Esophagus squamous epithelium (tissue), 4 donors: ENCODE results near the gene CFAP20DC.

ENCODE experiments used
- POLR2A ChIP-seq, 4 donors: fragments of 450-650 bp; IDR thresholded peaks; one replicate each; pipeline ENCODE4 v1.6.1; 2017; ENCODE audit warnings: antibody characterized with exemption in 4 of 4, mild to moderate bottlenecking in 4 of 4, moderate library complexity in 3 of 4
- TF ChIP-seq, protein P1 (sequence below), 6 experiments: fragments of 450-650 bp in 4 of 6; fragments of 200-600 bp in 2 of 6; sonication (generic) in 2 of 6; IDR thresholded peaks; one replicate each; pipeline ENCODE4 v1.5.1; 2016 to 2019; ENCODE audit warnings: antibody characterized with exemption in 6 of 6, mild to moderate bottlenecking in 4 of 6, moderate library complexity in 4 of 6

DNA sequence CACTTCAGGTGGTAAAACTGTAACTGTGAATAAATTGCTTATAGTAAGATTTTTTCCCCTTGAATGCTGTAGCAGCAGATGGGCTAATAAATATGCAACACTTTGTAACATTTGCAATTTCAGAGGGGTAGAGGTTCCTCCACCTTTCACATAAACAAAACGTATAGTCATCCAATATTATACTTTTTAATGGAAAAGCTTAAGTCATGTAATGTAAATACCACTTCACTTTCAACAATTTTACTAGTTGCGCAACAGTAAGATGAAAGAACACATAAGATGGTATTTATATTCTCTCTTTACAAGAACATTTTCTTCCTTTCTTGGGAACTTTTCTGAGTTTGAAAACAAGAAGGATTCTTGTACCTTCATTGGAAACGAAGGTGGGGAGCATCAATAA is 326.7 kb downstream of the CFAP20DC start:
- TF ChIP-seq, protein P1, sequence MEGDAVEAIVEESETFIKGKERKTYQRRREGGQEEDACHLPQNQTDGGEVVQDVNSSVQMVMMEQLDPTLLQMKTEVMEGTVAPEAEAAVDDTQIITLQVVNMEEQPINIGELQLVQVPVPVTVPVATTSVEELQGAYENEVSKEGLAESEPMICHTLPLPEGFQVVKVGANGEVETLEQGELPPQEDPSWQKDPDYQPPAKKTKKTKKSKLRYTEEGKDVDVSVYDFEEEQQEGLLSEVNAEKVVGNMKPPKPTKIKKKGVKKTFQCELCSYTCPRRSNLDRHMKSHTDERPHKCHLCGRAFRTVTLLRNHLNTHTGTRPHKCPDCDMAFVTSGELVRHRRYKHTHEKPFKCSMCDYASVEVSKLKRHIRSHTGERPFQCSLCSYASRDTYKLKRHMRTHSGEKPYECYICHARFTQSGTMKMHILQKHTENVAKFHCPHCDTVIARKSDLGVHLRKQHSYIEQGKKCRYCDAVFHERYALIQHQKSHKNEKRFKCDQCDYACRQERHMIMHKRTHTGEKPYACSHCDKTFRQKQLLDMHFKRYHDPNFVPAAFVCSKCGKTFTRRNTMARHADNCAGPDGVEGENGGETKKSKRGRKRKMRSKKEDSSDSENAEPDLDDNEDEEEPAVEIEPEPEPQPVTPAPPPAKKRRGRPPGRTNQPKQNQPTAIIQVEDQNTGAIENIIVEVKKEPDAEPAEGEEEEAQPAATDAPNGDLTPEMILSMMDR (IDR thresholded peaks at IDR 0.05): no peak
- no peak for TF ChIP-seq POLR2A (IDR thresholded peaks at IDR 0.05)
